NCI-H748 (cell line): ENCODE data around the gene CSH1.
"Not testable (repeated sequence)": the region's sequence is repeated elsewhere in the genome, so short reads cannot be mapped to it uniquely, and the experiment has no call there.

Source experiments
- DNase-seq: peaks from one replicate; lab custom pipeline; 2025; ENCODE audit not compliant: unreplicated experiment; lab: John Stamatoyannopoulos, UW

Gene CSH1

GRCh38 chr17:63869491-63870291 is 26.7 kb downstream of the CSH1 start:
- not testable (repeated sequence) for DNase-seq

- DNase-seq = not testable (repeated sequence)
Measured at GRCh38 chr17:63866625-63867024, 29.7 kb downstream of the CSH1 start.

- no peak for DNase-seq
Measured at GRCh38 chr17:63859257-63859656, 37.1 kb downstream of the CSH1 start.

GRCh38 chr17:63856425-63856824 is 39.9 kb downstream of the CSH1 start:
- DNase-seq = not testable (repeated sequence)

- DNase-seq = no peak
Measured at GRCh38 chr17:63855185-63855584, 41.2 kb downstream of the CSH1 start.

GRCh38 chr17:63854709-63855108 is 41.7 kb downstream of the CSH1 start:
- DNase-seq = no peak

- no peak for DNase-seq
Measured at GRCh38 chr17:63853260-63853659, 43.1 kb downstream of the CSH1 start.

GRCh38 chr17:63850401-63850800 is 46.0 kb downstream of the CSH1 start:
- DNase-seq = no peak

GRCh38 chr17:63848834-63849689 is 47.3 kb downstream of the CSH1 start:
- no peak for DNase-seq

GRCh38 chr17:63847525-63848249 is 48.7 kb downstream of the CSH1 start:
- no peak for DNase-seq

GRCh38 chr17:63845509-63845908 is 50.9 kb downstream of the CSH1 start:
- DNase-seq = no peak
